ENCODE results near the gene BGN.

DNA sequence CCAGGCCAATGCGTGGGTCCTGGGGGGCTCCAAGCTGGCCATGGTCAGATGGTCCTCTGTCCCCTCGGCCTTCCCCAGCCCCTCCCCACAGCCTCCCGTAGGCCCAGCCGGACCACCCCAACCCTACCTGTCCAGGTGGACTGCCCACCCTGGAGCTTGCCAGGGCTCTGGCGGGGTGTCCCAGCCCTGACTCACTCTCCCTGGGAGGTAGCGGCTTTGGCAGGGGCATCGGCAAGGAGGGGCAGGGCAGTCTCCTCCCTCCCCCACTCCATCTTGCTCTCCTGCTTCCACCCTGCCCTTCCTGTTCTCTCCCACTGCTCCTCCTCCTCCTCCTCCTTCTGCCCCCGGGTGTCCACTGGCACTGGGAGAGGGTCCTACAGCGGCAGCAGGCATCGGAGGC is 7.4 kb downstream of the BGN start:
- TF ChIP-seq, protein P1, sequence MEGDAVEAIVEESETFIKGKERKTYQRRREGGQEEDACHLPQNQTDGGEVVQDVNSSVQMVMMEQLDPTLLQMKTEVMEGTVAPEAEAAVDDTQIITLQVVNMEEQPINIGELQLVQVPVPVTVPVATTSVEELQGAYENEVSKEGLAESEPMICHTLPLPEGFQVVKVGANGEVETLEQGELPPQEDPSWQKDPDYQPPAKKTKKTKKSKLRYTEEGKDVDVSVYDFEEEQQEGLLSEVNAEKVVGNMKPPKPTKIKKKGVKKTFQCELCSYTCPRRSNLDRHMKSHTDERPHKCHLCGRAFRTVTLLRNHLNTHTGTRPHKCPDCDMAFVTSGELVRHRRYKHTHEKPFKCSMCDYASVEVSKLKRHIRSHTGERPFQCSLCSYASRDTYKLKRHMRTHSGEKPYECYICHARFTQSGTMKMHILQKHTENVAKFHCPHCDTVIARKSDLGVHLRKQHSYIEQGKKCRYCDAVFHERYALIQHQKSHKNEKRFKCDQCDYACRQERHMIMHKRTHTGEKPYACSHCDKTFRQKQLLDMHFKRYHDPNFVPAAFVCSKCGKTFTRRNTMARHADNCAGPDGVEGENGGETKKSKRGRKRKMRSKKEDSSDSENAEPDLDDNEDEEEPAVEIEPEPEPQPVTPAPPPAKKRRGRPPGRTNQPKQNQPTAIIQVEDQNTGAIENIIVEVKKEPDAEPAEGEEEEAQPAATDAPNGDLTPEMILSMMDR (IDR thresholded peaks at IDR 0.05; ENCODE audit: insufficient read depth, low read length, poor library complexity, severe bottlenecking), result no peak
- TF ChIP-seq EZH2phosphoT487 (conservative IDR thresholded peaks at IDR 0.05; ENCODE audit: low read length), result no peak

All from SU-DHL-6 (cell line).